ENCODE results near the gene EDIL3. TPM values are rescaled to one million over a fixed set of nuclear protein-coding genes. Genes with fewer than 3 reads are reported as not detected.

EDIL3 gene
- total RNA-seq, 1 experiment from 2014 or later: 7.2 TPM

- TF ChIP-seq CTCF (conservative IDR thresholded peaks at IDR 0.05) (no peak), EZH2 (IDR thresholded peaks at IDR 0.05; ENCODE audit: low read depth) (no peak)
- no peaks in the 10 kb centered on the region for H3K4me1 ChIP-seq (replicated peaks; ENCODE audit: insufficient read depth)
- no peaks in the 10 kb centered on the region for H3K27me3 ChIP-seq (ENCODE audit: insufficient read depth, low read depth)
- H4K20me1 ChIP-seq (ENCODE audit: insufficient read depth): no peaks in the 10 kb centered on the region
- no peak overlapping the region for H2AFZ ChIP-seq
- DNase-seq: no peak
- H3K9me2 ChIP-seq (ENCODE audit: insufficient read depth): no peaks in the 10 kb centered on the region
- intact Hi-C loops (cut with micrococcal nuclease; ENCODE audit: unreplicated experiment): no loop called here
- ChIA-PET CTCF (interaction anchor here (0.6 to 1.0 kb wide), 2 partner anchors 102 to 288 kb away, joined by 3 read pairs; no protein-coding TSS in a partner anchor), POLR2A (ENCODE audit: unreplicated experiment) (interaction anchor here (0.6 kb wide), 1 partner anchor 23 kb away, joined by 4 read pairs; no protein-coding TSS in a partner anchor)
- H3K79me2 ChIP-seq (ENCODE audit: low read depth): no peaks in the 10 kb centered on the region
- H3K9me3 ChIP-seq (ENCODE audit: insufficient read depth, low read depth): peaks cover 2% of the 10 kb centered on the region; the same call in 1 of the 2 replicates
- no peak overlapping the region for H3K4me3 ChIP-seq
- H3K27ac ChIP-seq: no peak overlapping the region
- H3F3A ChIP-seq (ENCODE audit: insufficient read depth, low read depth): no peaks in the 10 kb centered on the region
- BruUV-seq (replicated peaks): no TSS peak
- no peaks in the 10 kb centered on the region for H3K36me3 ChIP-seq (ENCODE audit: low read depth)
- H3K4me2 ChIP-seq: no peak overlapping the region
Observed at GRCh38 chr5:84275609-84276008, 109.1 kb downstream of the EDIL3 start.

- POLR2A ChIA-PET (ENCODE audit: unreplicated experiment): interaction anchor here (0.6 kb wide), 1 partner anchor 24 kb away, joined by 4 read pairs; no protein-coding TSS in a partner anchor
- DNase-seq: peak in 1 of 2 experiments; percentile 25
- Histone ChIP-seq H3K4me2 (no peak overlapping the region), H3K9me3 (ENCODE audit: insufficient read depth, low read depth) (peaks cover 2% of the 10 kb centered on the region; the same call in 1 of the 2 replicates), H3K79me2 (ENCODE audit: low read depth) (no peaks in the 10 kb centered on the region), H3K9me2 (ENCODE audit: insufficient read depth) (no peaks in the 10 kb centered on the region), H3K27me3 (ENCODE audit: insufficient read depth, low read depth) (no peaks in the 10 kb centered on the region), H3K4me3 (no peak overlapping the region), H3K27ac (no peak overlapping the region), H3K36me3 (ENCODE audit: low read depth) (no peaks in the 10 kb centered on the region), H3K4me1 (replicated peaks; ENCODE audit: insufficient read depth) (no peaks in the 10 kb centered on the region), H3F3A (ENCODE audit: insufficient read depth, low read depth) (no peaks in the 10 kb centered on the region), H4K20me1 (ENCODE audit: insufficient read depth) (no peaks in the 10 kb centered on the region), H2AFZ (no peak overlapping the region)
- intact Hi-C loops (cut with micrococcal nuclease; ENCODE audit: unreplicated experiment): no loop called here
- no TSS peak for BruUV-seq (replicated peaks)
- peak; percentile 64 for TF ChIP-seq CTCF (conservative IDR thresholded peaks at IDR 0.05)
- TF ChIP-seq EZH2 (IDR thresholded peaks at IDR 0.05; ENCODE audit: low read depth): no peak
- CTCF ChIA-PET: interaction anchor here (0.6 kb wide), 1 partner anchor 288 kb away, joined by 3 read pairs; no protein-coding TSS in a partner anchor
Observed at GRCh38 chr5:84274585-84275468, 109.9 kb downstream of the EDIL3 start.

DNA sequence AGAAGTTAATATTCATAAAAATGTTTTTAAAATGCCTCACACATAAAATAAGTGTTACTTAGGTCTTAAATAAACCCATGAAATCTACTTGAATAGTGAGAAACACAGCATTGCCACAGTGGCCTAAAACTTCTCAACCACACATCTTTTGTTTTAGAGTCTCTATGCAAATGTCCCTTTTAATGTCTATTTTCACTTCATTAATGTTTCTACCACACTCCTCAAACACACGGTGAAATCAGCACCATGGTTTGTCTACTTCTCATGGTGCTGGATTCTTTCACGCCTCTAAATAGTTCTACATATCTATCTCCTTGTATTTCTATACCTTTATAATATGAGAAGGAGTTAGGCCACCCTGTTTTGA, 111.2 kb downstream of the EDIL3 start:
- Histone ChIP-seq H3F3A (ENCODE audit: insufficient read depth, low read depth) (no peaks in the 10 kb centered on the region), H2AFZ (no peak overlapping the region), H3K79me2 (ENCODE audit: low read depth) (no peaks in the 10 kb centered on the region), H3K27ac (no peak overlapping the region), H3K27me3 (ENCODE audit: insufficient read depth, low read depth) (no peaks in the 10 kb centered on the region), H3K4me3 (no peak overlapping the region), H3K36me3 (ENCODE audit: low read depth) (no peaks in the 10 kb centered on the region), H3K4me1 (replicated peaks; ENCODE audit: insufficient read depth) (no peaks in the 10 kb centered on the region), H3K4me2 (no peak overlapping the region), H3K9me3 (ENCODE audit: insufficient read depth, low read depth) (peaks cover 2% of the 10 kb centered on the region; the same call in 1 of the 2 replicates), H3K9me2 (ENCODE audit: insufficient read depth) (no peaks in the 10 kb centered on the region), H4K20me1 (ENCODE audit: insufficient read depth) (no peaks in the 10 kb centered on the region)
- no TSS peak for BruUV-seq (replicated peaks)
- no peak for DNase-seq
- TF ChIP-seq EZH2 (IDR thresholded peaks at IDR 0.05; ENCODE audit: low read depth) (no peak), CTCF (conservative IDR thresholded peaks at IDR 0.05) (no peak)
- CTCF ChIA-PET: no interaction called here
- POLR2A ChIA-PET (ENCODE audit: unreplicated experiment): no interaction called here
- intact Hi-C loops (cut with micrococcal nuclease; ENCODE audit: unreplicated experiment): no loop called here
